Small intestine (tissue), 4 donors: Measurements from ENCODE around the gene TYMS. TPM values are rescaled to one million over a fixed set of nuclear protein-coding genes. Genes with fewer than 3 reads are reported as not detected.

Source experiments
- polyA plus RNA-seq, 4 donors: library from polyadenylated mRNA; stranded (reverse) in 3 of 4; unstranded in 1 of 4; fragments of 200-250 nt in 3 of 4; fragments of 120-200 nt in 1 of 4; gene quantifications; one replicate each; pipeline versions ENCODE4 v1.2.1 to v1.2.3, GENCODE V29; 2013
- donor health status: healthy with polysubstance abuse.
- donor health status: Bipolar disorder and iron deficiency.
- donor health status: healthy.

The TYMS gene
- polyA plus RNA-seq, 4 donors, result 6.2 to 74.6 (median 31.4) TPM

Other genes with a start within 250 kb of the TYMS start
- 1 to 10 TPM in 2 of 4 donors, under 1 TPM in 2; 0.22 to 5.4 (median 2.0) TPM for gene COLEC12, start 157.0 kb upstream of the TYMS start, polyA plus RNA-seq
- not detected for gene CETN1, start 77.3 kb upstream of the TYMS start, polyA plus RNA-seq
- under 1 TPM in 2 of 4 donors, not detected in 2; 0.13 to 0.64 TPM for gene CLUL1, start 60.7 kb upstream of the TYMS start, polyA plus RNA-seq
- 100 to 1,000 TPM in 1 of 4 donors, 10 to 100 TPM in 3; 35.4 to 327 (median 62.5) TPM for gene ENOSF1, start 55.0 kb downstream of the TYMS start, polyA plus RNA-seq
- gene YES1, start 154.6 kb downstream of the TYMS start, polyA plus RNA-seq, result 10 to 100 TPM; 35.9 to 47.1 (median 39.8) TPM
- gene ADCYAP1, start 247.2 kb downstream of the TYMS start, polyA plus RNA-seq, result under 1 TPM in 2 of 4 donors, not detected in 2; 0.56 to 0.66 TPM